GM23338 (cell line): Measurements from ENCODE around the gene MTR. TPM values are rescaled to one million over a fixed set of nuclear protein-coding genes. Genes with fewer than 3 reads are reported as not detected.

Source experiments
- ATAC-seq: fragments of 200-7000 bp; cut with Tn5 transposase; 3 replicates; pipeline ENCODE4 v1.9.1; 2020
- DNase-seq: peaks from one replicate; pipeline ENCODE4 v3.0.0-alpha.2; 2015; ENCODE audit warnings: low spot score
- H2AFZ ChIP-seq: fragments of 200-600 bp; sonication (generic); 2 replicates; pipeline ENCODE4 v1.8.0; 2016; ENCODE audit warnings: antibody characterized with exemption, mild to moderate bottlenecking, moderate library complexity
- H3F3A ChIP-seq: fragments of 200-600 bp; sonication (generic); replicated peaks from 2 replicates; pipeline ENCODE4 v1.8.0; 2017; ENCODE audit warnings: antibody characterized with exemption, mixed run types, low read depth
- H3K27ac ChIP-seq: fragments of 200-600 bp; sonication (generic); 2 replicates; pipeline ENCODE4 v1.6.1; 2016; ENCODE audit warnings: low read depth
- H3K27me3 ChIP-seq: fragments of 200-600 bp; sonication (generic); 2 replicates; pipeline ENCODE4 v1.8.0; 2016; ENCODE audit warnings: mild to moderate bottlenecking, mixed run types, moderate library complexity; ENCODE audit not compliant: insufficient read depth
- H3K36me3 ChIP-seq: fragments of 200-600 bp; sonication (generic); 2 replicates; pipeline ENCODE4 v1.8.0; 2016; ENCODE audit warnings: mild to moderate bottlenecking; ENCODE audit not compliant: insufficient read depth
- H3K4me1 ChIP-seq: fragments of 200-600 bp; sonication (generic); 2 replicates; pipeline ENCODE4 v1.8.0; 2016; ENCODE audit warnings: mild to moderate bottlenecking, moderate library complexity; ENCODE audit not compliant: insufficient read depth
- H3K4me2 ChIP-seq: fragments of 200-600 bp; sonication (generic); 2 replicates; pipeline ENCODE4 v1.7.1; 2017; ENCODE audit warnings: mixed run types
- H3K4me3 ChIP-seq: fragments of 200-600 bp; sonication (generic); 2 replicates; pipeline ENCODE4 v1.6.1; 2016; ENCODE audit warnings: mixed run types
- H3K79me2 ChIP-seq: fragments of 200-600 bp; sonication (generic); replicated peaks from 2 replicates; pipeline ENCODE4 v1.8.0; 2017; ENCODE audit warnings: mild to moderate bottlenecking; ENCODE audit not compliant: insufficient read depth
- H3K9me2 ChIP-seq: fragments of 200-600 bp; sonication (generic); 2 replicates; pipeline ENCODE4 v1.8.0; 2017; ENCODE audit not compliant: insufficient read depth
- H4K20me1 ChIP-seq: fragments of 200-600 bp; sonication (generic); replicated peaks from 2 replicates; pipeline ENCODE4 v1.8.0; 2017; ENCODE audit warnings: mild to moderate bottlenecking; ENCODE audit not compliant: insufficient read depth
- H3K27ac Mint-ChIP-seq: 2 replicates; pipeline ENCODE4 v1.8.0; 2020; ENCODE audit warnings: inconsistent platforms, mild to moderate bottlenecking, moderate library complexity, mixed read lengths
- H3K27me3 Mint-ChIP-seq: 3 replicates; pipeline ENCODE4 v1.8.0; 2022; ENCODE audit warnings: low read depth, mild to moderate bottlenecking, moderate library complexity, mixed read lengths, inconsistent platforms; ENCODE audit not compliant: insufficient read depth, poor library complexity
- H3K36me3 Mint-ChIP-seq: 3 replicates; pipeline ENCODE4 v1.8.0; 2021; ENCODE audit warnings: low read depth, mild to moderate bottlenecking, inconsistent platforms, moderate library complexity, mixed read lengths
- H3K4me1 Mint-ChIP-seq: 3 replicates; pipeline ENCODE4 v1.8.0; 2020; ENCODE audit warnings: mild to moderate bottlenecking, inconsistent platforms, mixed read lengths
- H3K4me3 Mint-ChIP-seq: 3 replicates; pipeline ENCODE4 v1.8.0; 2021; ENCODE audit warnings: moderate library complexity, mild to moderate bottlenecking, inconsistent platforms, mixed read lengths
- H3K9me3 Mint-ChIP-seq: 3 replicates; pipeline ENCODE4 v1.8.0; 2020; ENCODE audit warnings: moderate library complexity, mild to moderate bottlenecking, inconsistent platforms, mixed read lengths
- CREB1 ChIP-seq: fragments of 250-450 bp; sonication (Bioruptor Pico); IDR thresholded peaks from 2 replicates; pipeline ENCODE4 v1.5.0; 2020; ENCODE audit warnings: low read depth, mild to moderate bottlenecking, moderate library complexity
- EZH2 ChIP-seq: fragments of 200-600 bp; sonication (generic); IDR thresholded peaks from one replicate; pipeline ENCODE4 v1.8.0; 2017; ENCODE audit warnings: antibody characterized with exemption, mild to moderate bottlenecking, low read depth; ENCODE audit not compliant: unreplicated experiment
- EZH2phosphoT487 ChIP-seq: fragments of 200-600 bp; sonication (generic); IDR thresholded peaks from one replicate; pipeline ENCODE4 v1.8.1; 2018; ENCODE audit warnings: antibody characterized with exemption; ENCODE audit not compliant: unreplicated experiment
- JUNB ChIP-seq: IDR thresholded peaks from one replicate; pipeline ENCODE4 v1.6.1; 2016; ENCODE audit warnings: antibody characterized with exemption; ENCODE audit not compliant: unreplicated experiment
- NANOG ChIP-seq: IDR thresholded peaks from 2 replicates; pipeline ENCODE4 v1.6.1; 2016; ENCODE audit warnings: antibody characterized with exemption, borderline replicate concordance
- POLR2AphosphoS5 ChIP-seq: IDR thresholded peaks from 2 replicates; pipeline ENCODE4 v1.6.1; 2016; ENCODE audit warnings: antibody characterized with exemption, low read depth
- STAT1 ChIP-seq: IDR thresholded peaks from one replicate; pipeline ENCODE4 v1.6.1; 2016; ENCODE audit warnings: antibody characterized with exemption; ENCODE audit not compliant: unreplicated experiment
- ZNF114 ChIP-seq: fragments of 250-450 bp; sonication (Bioruptor Pico); IDR thresholded peaks from 2 replicates; pipeline ENCODE4 v1.5.0; 2020; ENCODE audit warnings: mild to moderate bottlenecking, moderate library complexity
- ZNF331 ChIP-seq: fragments of 250-450 bp; sonication (Bioruptor Pico); IDR thresholded peaks from 2 replicates; pipeline ENCODE4 v1.5.0; 2020; ENCODE audit warnings: low read depth, mild to moderate bottlenecking, moderate library complexity
- polyA plus RNA-seq: library from polyadenylated mRNA; unstranded; fragments of >200 nt; fragmentation: Nextera tagmentation; extraction: Ambion mirVana; gene quantifications from 2 replicates; pipeline ENCODE4 v1.2.1, GENCODE V29; 2016
- total RNA-seq: library from RNA; depleted of rRNA; stranded (reverse); fragments of >200 nt; shearing (Covaris generic); gene quantifications from 2 replicates; pipeline ENCODE4 v1.2.3, GENCODE V29; 2014
- TF ChIP-seq, protein P1 (sequence below): IDR thresholded peaks from one replicate; pipeline ENCODE4 v1.6.1; 2018; ENCODE audit warnings: antibody characterized with exemption; ENCODE audit not compliant: unreplicated experiment
- TF ChIP-seq, protein P2 (sequence below): fragments of 250-450 bp; sonication (Bioruptor Pico); IDR thresholded peaks from 2 replicates; pipeline ENCODE4 v1.5.0; 2020; ENCODE audit warnings: mild to moderate bottlenecking, moderate library complexity
- TF ChIP-seq, protein P3 (sequence below), 2 experiments: fragments of 200-600 bp in 1 of 2; sonication (generic) in 1 of 2; conservative IDR thresholded peaks; 2 replicates each; pipeline versions ENCODE4 v1.5.1 to v1.6.1; 2016 to 2017; ENCODE audit warnings: antibody characterized with exemption in 2 of 2, low read depth in 2 of 2, mild to moderate bottlenecking in 2 of 2, moderate library complexity in 1 of 2
- TF ChIP-seq, protein P4 (sequence below): IDR thresholded peaks from 2 replicates; pipeline ENCODE4 v1.6.1; 2016; ENCODE audit warnings: antibody characterized with exemption

The MTR gene
- total and polyA plus RNA-seq, 2 experiments from 2014 or later: 6.4 to 20.0 TPM

DNA sequence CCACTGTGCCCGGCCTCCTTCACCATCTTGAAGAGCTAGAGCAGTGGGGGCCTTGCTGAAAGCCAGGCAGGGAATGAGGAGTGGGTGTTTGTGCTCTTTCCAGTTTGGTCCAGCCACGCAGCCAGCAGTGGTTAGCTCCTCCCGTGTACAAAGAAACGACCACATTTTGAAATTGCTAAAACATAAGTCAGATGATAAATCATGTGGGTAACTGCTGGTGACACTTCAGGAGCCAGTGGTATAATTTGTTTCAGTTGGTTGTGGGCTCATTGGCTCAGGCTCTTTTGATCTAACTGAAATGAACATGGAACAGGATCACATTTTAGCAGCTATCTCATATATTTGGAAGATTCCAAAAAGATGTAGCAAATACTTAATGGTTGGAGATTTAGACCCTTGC is 87.6 kb downstream of the MTR start:
- no peaks in the 10 kb centered on the region for H3K27me3 Mint-ChIP-seq
- H3K9me3 Mint-ChIP-seq: no peaks in the 10 kb centered on the region
- no peak overlapping the region for H3K4me3 ChIP-seq
- H2AFZ ChIP-seq: no peak overlapping the region
- TF ChIP-seq, protein P1, sequence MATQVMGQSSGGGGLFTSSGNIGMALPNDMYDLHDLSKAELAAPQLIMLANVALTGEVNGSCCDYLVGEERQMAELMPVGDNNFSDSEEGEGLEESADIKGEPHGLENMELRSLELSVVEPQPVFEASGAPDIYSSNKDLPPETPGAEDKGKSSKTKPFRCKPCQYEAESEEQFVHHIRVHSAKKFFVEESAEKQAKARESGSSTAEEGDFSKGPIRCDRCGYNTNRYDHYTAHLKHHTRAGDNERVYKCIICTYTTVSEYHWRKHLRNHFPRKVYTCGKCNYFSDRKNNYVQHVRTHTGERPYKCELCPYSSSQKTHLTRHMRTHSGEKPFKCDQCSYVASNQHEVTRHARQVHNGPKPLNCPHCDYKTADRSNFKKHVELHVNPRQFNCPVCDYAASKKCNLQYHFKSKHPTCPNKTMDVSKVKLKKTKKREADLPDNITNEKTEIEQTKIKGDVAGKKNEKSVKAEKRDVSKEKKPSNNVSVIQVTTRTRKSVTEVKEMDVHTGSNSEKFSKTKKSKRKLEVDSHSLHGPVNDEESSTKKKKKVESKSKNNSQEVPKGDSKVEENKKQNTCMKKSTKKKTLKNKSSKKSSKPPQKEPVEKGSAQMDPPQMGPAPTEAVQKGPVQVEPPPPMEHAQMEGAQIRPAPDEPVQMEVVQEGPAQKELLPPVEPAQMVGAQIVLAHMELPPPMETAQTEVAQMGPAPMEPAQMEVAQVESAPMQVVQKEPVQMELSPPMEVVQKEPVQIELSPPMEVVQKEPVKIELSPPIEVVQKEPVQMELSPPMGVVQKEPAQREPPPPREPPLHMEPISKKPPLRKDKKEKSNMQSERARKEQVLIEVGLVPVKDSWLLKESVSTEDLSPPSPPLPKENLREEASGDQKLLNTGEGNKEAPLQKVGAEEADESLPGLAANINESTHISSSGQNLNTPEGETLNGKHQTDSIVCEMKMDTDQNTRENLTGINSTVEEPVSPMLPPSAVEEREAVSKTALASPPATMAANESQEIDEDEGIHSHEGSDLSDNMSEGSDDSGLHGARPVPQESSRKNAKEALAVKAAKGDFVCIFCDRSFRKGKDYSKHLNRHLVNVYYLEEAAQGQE: no peak
- TF ChIP-seq NANOG: no peak
- no peak for TF ChIP-seq JUNB
- TF ChIP-seq EZH2phosphoT487: no peak
- TF ChIP-seq, protein P2, sequence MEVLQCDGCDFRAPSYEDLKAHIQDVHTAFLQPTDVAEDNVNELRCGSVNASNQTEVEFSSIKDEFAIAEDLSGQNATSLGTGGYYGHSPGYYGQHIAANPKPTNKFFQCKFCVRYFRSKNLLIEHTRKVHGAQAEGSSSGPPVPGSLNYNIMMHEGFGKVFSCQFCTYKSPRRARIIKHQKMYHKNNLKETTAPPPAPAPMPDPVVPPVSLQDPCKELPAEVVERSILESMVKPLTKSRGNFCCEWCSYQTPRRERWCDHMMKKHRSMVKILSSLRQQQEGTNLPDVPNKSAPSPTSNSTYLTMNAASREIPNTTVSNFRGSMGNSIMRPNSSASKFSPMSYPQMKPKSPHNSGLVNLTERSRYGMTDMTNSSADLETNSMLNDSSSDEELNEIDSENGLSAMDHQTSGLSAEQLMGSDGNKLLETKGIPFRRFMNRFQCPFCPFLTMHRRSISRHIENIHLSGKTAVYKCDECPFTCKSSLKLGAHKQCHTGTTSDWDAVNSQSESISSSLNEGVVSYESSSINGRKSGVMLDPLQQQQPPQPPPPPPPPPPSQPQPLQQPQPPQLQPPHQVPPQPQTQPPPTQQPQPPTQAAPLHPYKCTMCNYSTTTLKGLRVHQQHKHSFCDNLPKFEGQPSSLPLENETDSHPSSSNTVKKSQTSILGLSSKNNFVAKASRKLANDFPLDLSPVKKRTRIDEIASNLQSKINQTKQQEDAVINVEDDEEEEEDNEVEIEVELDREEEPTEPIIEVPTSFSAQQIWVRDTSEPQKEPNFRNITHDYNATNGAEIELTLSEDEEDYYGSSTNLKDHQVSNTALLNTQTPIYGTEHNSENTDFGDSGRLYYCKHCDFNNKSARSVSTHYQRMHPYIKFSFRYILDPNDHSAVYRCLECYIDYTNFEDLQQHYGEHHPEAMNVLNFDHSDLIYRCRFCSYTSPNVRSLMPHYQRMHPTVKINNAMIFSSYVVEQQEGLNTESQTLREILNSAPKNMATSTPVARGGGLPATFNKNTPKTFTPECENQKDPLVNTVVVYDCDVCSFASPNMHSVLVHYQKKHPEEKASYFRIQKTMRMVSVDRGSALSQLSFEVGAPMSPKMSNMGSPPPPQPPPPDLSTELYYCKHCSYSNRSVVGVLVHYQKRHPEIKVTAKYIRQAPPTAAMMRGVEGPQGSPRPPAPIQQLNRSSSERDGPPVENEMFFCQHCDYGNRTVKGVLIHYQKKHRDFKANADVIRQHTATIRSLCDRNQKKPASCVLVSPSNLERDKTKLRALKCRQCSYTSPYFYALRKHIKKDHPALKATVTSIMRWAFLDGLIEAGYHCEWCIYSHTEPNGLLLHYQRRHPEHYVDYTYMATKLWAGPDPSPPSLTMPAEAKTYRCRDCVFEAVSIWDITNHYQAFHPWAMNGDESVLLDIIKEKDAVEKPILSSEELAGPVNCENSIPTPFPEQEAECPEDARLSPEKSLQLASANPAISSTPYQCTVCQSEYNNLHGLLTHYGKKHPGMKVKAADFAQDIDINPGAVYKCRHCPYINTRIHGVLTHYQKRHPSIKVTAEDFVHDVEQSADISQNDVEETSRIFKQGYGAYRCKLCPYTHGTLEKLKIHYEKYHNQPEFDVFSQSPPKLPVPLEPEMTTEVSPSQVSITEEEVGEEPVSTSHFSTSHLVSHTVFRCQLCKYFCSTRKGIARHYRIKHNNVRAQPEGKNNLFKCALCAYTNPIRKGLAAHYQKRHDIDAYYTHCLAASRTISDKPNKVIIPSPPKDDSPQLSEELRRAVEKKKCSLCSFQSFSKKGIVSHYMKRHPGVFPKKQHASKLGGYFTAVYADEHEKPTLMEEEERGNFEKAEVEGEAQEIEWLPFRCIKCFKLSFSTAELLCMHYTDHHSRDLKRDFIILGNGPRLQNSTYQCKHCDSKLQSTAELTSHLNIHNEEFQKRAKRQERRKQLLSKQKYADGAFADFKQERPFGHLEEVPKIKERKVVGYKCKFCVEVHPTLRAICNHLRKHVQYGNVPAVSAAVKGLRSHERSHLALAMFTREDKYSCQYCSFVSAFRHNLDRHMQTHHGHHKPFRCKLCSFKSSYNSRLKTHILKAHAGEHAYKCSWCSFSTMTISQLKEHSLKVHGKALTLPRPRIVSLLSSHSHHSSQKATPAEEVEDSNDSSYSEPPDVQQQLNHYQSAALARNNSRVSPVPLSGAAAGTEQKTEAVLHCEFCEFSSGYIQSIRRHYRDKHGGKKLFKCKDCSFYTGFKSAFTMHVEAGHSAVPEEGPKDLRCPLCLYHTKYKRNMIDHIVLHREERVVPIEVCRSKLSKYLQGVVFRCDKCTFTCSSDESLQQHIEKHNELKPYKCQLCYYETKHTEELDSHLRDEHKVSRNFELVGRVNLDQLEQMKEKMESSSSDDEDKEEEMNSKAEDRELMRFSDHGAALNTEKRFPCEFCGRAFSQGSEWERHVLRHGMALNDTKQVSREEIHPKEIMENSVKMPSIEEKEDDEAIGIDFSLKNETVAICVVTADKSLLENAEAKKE (CRISPR knock-in tag): no peak
- no peak for TF ChIP-seq CREB1 (CRISPR knock-in tag)
- TF ChIP-seq STAT1: no peak
- no peak for TF ChIP-seq EZH2
- TF ChIP-seq ZNF331: no peak
- TF ChIP-seq ZNF114 (CRISPR knock-in tag): no peak
- TF ChIP-seq, protein P3, sequence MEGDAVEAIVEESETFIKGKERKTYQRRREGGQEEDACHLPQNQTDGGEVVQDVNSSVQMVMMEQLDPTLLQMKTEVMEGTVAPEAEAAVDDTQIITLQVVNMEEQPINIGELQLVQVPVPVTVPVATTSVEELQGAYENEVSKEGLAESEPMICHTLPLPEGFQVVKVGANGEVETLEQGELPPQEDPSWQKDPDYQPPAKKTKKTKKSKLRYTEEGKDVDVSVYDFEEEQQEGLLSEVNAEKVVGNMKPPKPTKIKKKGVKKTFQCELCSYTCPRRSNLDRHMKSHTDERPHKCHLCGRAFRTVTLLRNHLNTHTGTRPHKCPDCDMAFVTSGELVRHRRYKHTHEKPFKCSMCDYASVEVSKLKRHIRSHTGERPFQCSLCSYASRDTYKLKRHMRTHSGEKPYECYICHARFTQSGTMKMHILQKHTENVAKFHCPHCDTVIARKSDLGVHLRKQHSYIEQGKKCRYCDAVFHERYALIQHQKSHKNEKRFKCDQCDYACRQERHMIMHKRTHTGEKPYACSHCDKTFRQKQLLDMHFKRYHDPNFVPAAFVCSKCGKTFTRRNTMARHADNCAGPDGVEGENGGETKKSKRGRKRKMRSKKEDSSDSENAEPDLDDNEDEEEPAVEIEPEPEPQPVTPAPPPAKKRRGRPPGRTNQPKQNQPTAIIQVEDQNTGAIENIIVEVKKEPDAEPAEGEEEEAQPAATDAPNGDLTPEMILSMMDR (conservative IDR thresholded peaks at IDR 0.05; ENCODE audit: low read depth in 2 of 2): no peak
- TF ChIP-seq POLR2AphosphoS5: no peak
- TF ChIP-seq, protein P4, sequence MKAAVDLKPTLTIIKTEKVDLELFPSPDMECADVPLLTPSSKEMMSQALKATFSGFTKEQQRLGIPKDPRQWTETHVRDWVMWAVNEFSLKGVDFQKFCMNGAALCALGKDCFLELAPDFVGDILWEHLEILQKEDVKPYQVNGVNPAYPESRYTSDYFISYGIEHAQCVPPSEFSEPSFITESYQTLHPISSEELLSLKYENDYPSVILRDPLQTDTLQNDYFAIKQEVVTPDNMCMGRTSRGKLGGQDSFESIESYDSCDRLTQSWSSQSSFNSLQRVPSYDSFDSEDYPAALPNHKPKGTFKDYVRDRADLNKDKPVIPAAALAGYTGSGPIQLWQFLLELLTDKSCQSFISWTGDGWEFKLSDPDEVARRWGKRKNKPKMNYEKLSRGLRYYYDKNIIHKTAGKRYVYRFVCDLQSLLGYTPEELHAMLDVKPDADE: no peak
- no peak overlapping the region for H3K4me2 ChIP-seq
- H3K36me3 Mint-ChIP-seq: peaks cover 7% of the 10 kb centered on the region; the same call in 1 of the 3 replicates
- ATAC-seq: no peak
- no peaks in the 10 kb centered on the region for H3K4me1 ChIP-seq
- H3K27ac ChIP-seq: no peak overlapping the region
- DNase-seq: no peak
- no peak overlapping the region for H3K4me3 Mint-ChIP-seq
- H3K27ac Mint-ChIP-seq: no peak overlapping the region
- no peaks in the 10 kb centered on the region for H3K4me1 Mint-ChIP-seq
- no peaks in the 10 kb centered on the region for H3K79me2 ChIP-seq
- H3K9me2 ChIP-seq: no peaks in the 10 kb centered on the region
- H3K27me3 ChIP-seq: no peaks in the 10 kb centered on the region
- peaks cover 4% of the 10 kb centered on the region; the same call in 1 of the 2 replicates for H3K36me3 ChIP-seq
- H4K20me1 ChIP-seq: no peaks in the 10 kb centered on the region
- no peaks in the 10 kb centered on the region for H3F3A ChIP-seq
